HG03045 (cell line): ENCODE results near the gene PNRC1.
A peak's percentile ranks its signal among the peaks of the same experiment; 100 is the strongest.
"Not testable (repeated sequence)": the region's sequence is repeated elsewhere in the genome, so short reads cannot be mapped to it uniquely, and the experiment has no call there.

Experiments
- ATAC-seq: cut with Tn5 transposase; IDR thresholded peaks from one replicate; pipeline ENCODE4 v1.9.1; 2021; ENCODE audit warnings: mild to moderate bottlenecking, moderate library complexity; ENCODE audit not compliant: unreplicated experiment

The PNRC1 gene

DNA sequence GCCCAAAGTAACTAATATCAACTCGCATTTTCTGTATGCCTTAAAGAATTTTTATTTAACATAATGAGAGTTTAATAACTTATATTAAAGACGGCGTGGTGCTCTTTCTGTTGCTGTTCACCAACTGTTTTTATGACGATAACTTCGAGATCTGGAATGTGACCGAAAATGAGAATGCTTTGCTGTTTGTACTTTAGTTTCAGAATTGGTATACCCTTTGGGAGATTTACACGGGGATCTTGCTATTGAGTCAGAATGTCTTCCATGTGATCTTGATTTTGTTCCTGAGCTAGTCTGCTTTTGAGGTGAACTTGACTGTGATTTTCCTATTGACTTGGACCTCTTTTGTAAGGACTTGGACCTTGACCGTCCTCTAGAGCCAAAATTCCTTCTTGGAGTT lies 17.9 kb downstream of the PNRC1 start:
- ATAC-seq = no peak

DNA sequence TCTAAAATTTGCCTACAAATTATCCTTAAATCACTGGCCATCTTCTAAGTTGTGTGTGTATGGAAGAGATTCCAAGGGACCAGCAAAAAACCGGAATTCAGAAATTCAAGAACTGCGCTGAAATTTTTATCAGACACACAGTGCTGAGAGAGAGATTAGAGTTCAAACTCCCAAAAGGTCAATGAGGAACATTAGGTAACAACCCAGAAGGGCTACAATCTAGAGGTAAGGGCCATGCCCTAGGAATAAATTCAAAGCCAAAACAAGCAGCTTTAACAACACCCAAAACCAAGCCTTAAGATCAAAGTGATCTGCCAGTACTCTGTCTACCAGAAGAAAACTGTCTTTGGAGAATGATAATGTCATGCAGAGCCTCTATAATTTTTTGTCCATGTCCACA lies 19.6 kb downstream of the PNRC1 start:
- no peak for ATAC-seq

- ATAC-seq = no peak
These were observed 29.7 kb downstream of the PNRC1 start for GRCh38 chr6:89110284-89110683.

- no peak for ATAC-seq
These were observed 31.4 kb downstream of the PNRC1 start for GRCh38 chr6:89111933-89112332.

DNA sequence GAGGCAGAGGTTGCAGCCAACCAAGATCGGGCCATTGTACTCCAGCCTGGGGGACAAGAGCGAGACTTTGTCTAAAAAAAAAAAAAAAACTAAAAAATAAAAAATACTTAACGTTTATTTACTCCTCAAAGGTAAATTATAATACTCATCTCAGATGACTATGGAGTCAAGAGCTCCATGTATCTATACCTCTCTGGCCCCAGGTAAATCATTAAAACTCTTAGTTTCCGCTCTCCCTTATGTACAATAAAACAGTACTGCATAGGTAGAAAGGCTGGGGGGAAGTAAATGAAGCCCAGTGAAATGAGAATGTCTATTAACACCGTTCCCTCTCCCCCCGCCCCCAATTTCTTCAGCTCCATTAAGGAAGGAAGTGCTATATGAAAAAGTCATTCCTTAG lies 36.2 kb downstream of the PNRC1 start:
- ATAC-seq = no peak

GRCh38 chr6:89117211-89118108 lies 36.9 kb downstream of the PNRC1 start, which contains the start of gene SRSF12:
Gene SRSF12 (minus strand): TSS chr6:89118071. CDS start chr6:89117887, 184 bp downstream.
- peak; percentile 66 for ATAC-seq

DNA sequence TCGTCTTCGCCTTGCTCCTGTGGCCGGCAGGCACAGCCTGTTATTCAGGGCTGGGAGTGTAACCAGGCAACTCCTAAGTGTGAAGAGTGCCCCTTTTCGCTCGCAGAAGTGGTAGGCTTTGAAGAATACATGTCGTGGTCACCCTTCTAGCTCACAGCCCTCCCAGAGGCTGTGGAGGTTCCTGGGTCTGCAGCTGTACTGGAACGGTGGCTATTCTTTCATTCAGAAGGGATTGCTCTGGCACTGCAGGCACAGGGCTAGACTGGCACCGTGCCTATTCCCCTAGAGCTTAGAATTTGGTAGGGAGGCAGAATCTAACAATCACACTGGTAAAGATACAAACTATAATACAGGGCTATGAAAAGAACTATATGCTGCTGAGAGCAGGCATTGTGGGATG lies 38.4 kb downstream of the PNRC1 start:
- ATAC-seq = no peak

DNA sequence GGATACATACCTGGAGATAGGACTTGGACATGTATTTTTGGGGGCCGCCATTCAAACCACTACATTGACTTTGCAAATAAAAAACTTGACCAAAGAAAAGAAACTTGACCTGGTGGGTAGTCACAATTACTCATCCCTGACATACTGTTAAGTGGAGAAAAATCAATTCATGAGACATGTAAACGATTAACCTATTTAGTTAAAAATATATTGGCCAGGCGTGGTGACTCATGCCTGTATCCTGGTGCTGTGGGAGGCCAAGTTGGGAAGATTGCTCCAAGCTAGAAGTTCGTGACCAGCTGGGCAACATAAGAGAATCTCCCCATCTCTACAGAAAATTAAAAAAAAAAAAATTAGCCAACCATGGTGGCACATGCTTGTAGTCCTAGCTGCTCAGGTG lies 39.8 kb downstream of the PNRC1 start:
- ATAC-seq = no peak

DNA sequence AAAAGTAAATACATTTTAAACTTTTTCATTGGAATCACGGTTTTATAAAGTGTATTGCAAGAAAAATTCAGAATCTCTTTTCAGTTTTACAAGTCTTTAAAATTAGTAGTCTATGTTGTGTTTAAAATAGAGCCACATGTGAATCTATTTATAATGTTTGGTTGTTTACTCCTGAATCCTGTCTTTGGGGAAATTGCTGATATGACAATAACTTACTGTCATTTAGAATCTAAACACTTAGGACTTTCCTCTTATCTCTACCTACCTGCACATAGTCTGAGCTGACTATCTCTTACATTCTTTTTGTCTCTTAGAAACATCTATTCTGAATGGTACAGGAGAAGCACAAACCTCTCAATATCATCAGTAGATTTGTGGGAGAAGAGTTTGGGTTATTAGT lies 41.4 kb downstream of the PNRC1 start:
- no peak for ATAC-seq

DNA sequence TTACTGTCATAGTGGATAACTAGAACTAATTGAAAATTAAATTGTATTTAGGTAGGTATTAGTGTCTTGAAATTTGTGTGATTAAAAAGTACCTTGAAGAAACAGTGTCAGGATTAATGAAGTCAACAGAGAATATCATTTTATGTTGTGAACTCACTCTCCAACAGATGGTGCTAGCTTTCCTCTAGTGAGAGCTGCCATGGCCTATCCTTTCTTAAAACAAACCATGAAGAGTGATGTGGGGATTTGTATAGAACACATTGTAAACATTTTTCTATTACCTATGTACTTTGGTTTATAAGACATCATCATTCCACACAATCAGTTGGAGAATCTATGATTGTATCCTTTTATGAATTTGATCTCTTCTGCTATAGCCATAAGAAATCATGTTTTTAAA lies 42.1 kb downstream of the PNRC1 start:
- ATAC-seq = no peak

DNA sequence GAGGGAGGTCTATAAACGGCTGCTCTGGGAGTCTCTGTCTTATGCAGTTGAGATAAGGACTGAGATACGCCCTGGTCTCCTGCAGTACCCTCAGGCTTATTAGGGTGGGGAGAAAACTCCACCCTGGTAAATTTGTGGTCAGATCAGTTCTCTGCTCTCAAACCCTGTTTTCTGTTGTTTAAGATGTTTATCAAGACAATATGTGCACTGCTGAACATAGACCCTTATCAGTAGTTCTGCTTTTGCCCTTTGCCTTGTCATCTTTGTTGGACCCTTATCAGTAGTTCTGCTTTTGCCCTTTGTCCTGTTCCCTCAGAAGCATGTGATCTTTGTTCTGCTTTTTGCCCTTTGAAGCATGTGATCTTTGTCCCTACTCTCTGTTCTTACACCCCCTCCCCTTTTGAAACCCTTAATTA lies 47.7 kb downstream of the PNRC1 start:
- ATAC-seq = not testable (repeated sequence)

- no peak for ATAC-seq
These were observed 51.0 kb downstream of the PNRC1 start for GRCh38 chr6:89131599-89131998.

DNA sequence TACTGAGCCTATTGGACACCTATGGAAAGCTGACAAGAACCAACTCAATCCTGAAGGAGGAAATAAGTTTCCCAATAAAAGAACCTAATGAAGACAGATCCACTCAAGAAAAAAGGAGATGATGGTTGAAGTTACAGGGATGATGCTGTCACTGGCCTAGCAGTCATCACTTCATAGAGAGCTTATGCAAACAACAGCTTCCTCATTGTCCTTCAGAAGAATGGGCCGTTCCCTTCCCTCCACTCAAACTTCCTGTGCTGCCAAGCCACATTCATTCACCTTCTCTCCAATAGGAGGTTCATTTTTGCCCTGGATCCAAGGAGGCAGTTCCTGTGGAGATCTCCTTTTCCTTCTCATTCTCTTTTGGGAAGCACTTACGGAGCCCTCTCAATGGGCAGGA lies 51.5 kb downstream of the PNRC1 start:
- ATAC-seq = no peak

DNA sequence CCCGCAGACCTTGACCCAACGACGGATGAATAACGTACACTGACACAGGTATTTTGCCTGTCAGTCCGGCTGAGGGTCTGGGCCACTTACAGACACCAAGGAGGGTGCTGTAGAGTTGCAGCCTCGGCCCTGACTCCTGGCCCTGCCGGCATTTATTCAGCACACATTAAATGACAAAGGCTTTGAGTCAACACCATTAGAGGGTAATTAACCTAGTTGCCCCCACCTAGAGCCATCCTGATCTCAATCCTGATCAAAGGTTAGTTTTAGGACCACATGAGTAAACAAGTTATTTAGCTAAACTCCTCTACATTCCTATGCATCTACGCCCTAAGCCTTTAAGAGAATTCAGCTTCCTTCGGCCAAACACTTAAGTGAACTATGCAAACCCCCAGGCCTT lies 53.4 kb downstream of the PNRC1 start:
- no peak for ATAC-seq

- ATAC-seq = no peak
These were observed 54.2 kb downstream of the PNRC1 start for GRCh38 chr6:89134723-89135122.
